OCI-LY7 (cell line): Measurements from ENCODE around the gene ARHGAP26.

Experiments
- CTCF ChIP-seq: fragments of 200-600 bp; sonication (generic); conservative IDR thresholded peaks from 2 replicates; pipeline ENCODE4 v1.5.1; 2014; ENCODE audit warnings: mild to moderate bottlenecking, antibody characterized with exemption, low read length, moderate library complexity, mixed read lengths
- EZH2phosphoT487 ChIP-seq: fragments of 200-600 bp; sonication (generic); IDR thresholded peaks from 2 replicates; pipeline ENCODE4 v1.6.1; 2018; ENCODE audit warnings: low read depth, borderline replicate concordance, mild to moderate bottlenecking, mixed run types, antibody characterized with exemption, low read length, moderate library complexity, mixed read lengths

- TF ChIP-seq CTCF (no peak), EZH2phosphoT487 (no peak)
These were observed 340.4 kb downstream of the ARHGAP26 start for GRCh38 chr5:143110591-143110990.
